ENCODE measurements around the gene MROH8. TPM values are rescaled to one million over a fixed set of nuclear protein-coding genes. Genes with fewer than 3 reads are reported as not detected.

The MROH8 gene
- total RNA-seq, result 2.6 and 3.5 TPM in 2 replicates

GRCh38 chr20:37178839-37179682 lies at the start of gene MROH8, which contains the start of gene RPN2:
Gene MROH8 (minus strand): TSS chr20:37179548.
Gene RPN2 (plus strand): TSS chr20:37179330. CDS start chr20:37179357, 27 bp downstream.
- peak within 1 kb of the TSS; percentile 94 for H3K4me3 ChIP-seq (ENCODE audit: low read depth, low read length)
- TF ChIP-seq, protein P1, sequence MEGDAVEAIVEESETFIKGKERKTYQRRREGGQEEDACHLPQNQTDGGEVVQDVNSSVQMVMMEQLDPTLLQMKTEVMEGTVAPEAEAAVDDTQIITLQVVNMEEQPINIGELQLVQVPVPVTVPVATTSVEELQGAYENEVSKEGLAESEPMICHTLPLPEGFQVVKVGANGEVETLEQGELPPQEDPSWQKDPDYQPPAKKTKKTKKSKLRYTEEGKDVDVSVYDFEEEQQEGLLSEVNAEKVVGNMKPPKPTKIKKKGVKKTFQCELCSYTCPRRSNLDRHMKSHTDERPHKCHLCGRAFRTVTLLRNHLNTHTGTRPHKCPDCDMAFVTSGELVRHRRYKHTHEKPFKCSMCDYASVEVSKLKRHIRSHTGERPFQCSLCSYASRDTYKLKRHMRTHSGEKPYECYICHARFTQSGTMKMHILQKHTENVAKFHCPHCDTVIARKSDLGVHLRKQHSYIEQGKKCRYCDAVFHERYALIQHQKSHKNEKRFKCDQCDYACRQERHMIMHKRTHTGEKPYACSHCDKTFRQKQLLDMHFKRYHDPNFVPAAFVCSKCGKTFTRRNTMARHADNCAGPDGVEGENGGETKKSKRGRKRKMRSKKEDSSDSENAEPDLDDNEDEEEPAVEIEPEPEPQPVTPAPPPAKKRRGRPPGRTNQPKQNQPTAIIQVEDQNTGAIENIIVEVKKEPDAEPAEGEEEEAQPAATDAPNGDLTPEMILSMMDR (IDR thresholded peaks at IDR 0.05; ENCODE audit: insufficient read depth, low read depth, low read length), result no peak

GRCh38 chr20:37228656-37229055 lies 49.3 kb upstream of the MROH8 start:
- no peak overlapping the region for H3K4me3 ChIP-seq (ENCODE audit: low read depth, low read length)
- TF ChIP-seq, protein P1 (IDR thresholded peaks at IDR 0.05; ENCODE audit: insufficient read depth, low read depth, low read length), result no peak
- no peak for DNase-seq (ENCODE audit: low read depth)

More at GRCh38 chr20:37178839-37179682, at the start of gene MROH8, which contains the start of gene RPN2:
- peak; percentile 98 for DNase-seq (ENCODE audit: low read depth)

GRCh38 chr20:37228082-37228481 lies 48.7 kb upstream of the MROH8 start:
- TF ChIP-seq, protein P1 (IDR thresholded peaks at IDR 0.05; ENCODE audit: insufficient read depth, low read depth, low read length), result no peak
- no peak overlapping the region for H3K4me3 ChIP-seq (ENCODE audit: low read depth, low read length)
- no peak for DNase-seq (ENCODE audit: low read depth)

- peak; percentile 65 for DNase-seq (ENCODE audit: low read depth)
- no peak overlapping the region for H3K4me3 ChIP-seq (ENCODE audit: low read depth, low read length)
- TF ChIP-seq, protein P1 (IDR thresholded peaks at IDR 0.05; ENCODE audit: insufficient read depth, low read depth, low read length), result no peak
Observed at GRCh38 chr20:37226889-37227288, 47.5 kb upstream of the MROH8 start.

GRCh38 chr20:37225146-37225545 lies 45.8 kb upstream of the MROH8 start:
- no peak for DNase-seq (ENCODE audit: low read depth)
- TF ChIP-seq, protein P1 (IDR thresholded peaks at IDR 0.05; ENCODE audit: insufficient read depth, low read depth, low read length), result no peak
- H3K4me3 ChIP-seq (ENCODE audit: low read depth, low read length), result no peak overlapping the region

- TF ChIP-seq, protein P1 (IDR thresholded peaks at IDR 0.05; ENCODE audit: insufficient read depth, low read depth, low read length), result no peak
- peak; percentile 91 for DNase-seq (ENCODE audit: low read depth)
- no peak overlapping the region for H3K4me3 ChIP-seq (ENCODE audit: low read depth, low read length)
Observed at GRCh38 chr20:37223053-37223452, 43.7 kb upstream of the MROH8 start.

All from fibroblast of villous mesenchyme (primary cell).